Panc1 (cell line): Measurements from ENCODE around the gene SCRG1. TPM values are rescaled to one million over a fixed set of nuclear protein-coding genes. Genes with fewer than 3 reads are reported as not detected.

ENCODE experiments used
- ATAC-seq: fragments of 200-7000 bp; cut with Tn5 transposase; 2 replicates; pipeline ENCODE4 v1.9.1; 2020; ENCODE audit warnings: mild to moderate bottlenecking, moderate library complexity
- BruUV-seq: library from RNA; stranded (reverse); fragments of 400-500 nt; replicated peaks from 2 replicates; lab custom pipeline; 2021; lab: Mats Ljungman, UMichigan
- CTCF ChIA-PET: fragments of 300-600 bp; sonication (Branson Sonifier 250); formaldehyde crosslinking; loops from one replicate; lab custom pipeline; 2022; ENCODE audit warnings: antibody characterized with exemption; lab: Charles Lee
- POLR2A ChIA-PET: fragments of 300-600 bp; sonication (Branson Sonifier 250); formaldehyde crosslinking; loops from one replicate; lab custom pipeline; 2022; ENCODE audit warnings: antibody characterized with exemption; lab: Charles Lee
- DNase-seq: peaks from one replicate; pipeline ENCODE4 v3.0.0-alpha.2; 2010; ENCODE audit warnings: low read depth, low spot score
- H3K27ac ChIP-seq: 2 replicates; pipeline ENCODE4 v1.5.1; 2011; ENCODE audit warnings: mild to moderate bottlenecking, low read length, inconsistent platforms
- H3K27me3 ChIP-seq: fragments of 200-500 bp; sonication (Bioruptor generic); 2 replicates; pipeline ENCODE4 v1.6.0; 2014; ENCODE audit warnings: low read length, inconsistent platforms; ENCODE audit not compliant: control insufficient read depth, insufficient read depth
- H3K36me3 ChIP-seq: fragments of 200-500 bp; sonication (Bioruptor generic); 2 replicates; pipeline ENCODE4 v1.5.1; 2014; ENCODE audit warnings: inconsistent platforms, mild to moderate bottlenecking, low read length, moderate library complexity; ENCODE audit not compliant: control insufficient read depth, insufficient read depth
- H3K4me1 ChIP-seq: 2 replicates; pipeline ENCODE4 v1.5.1; 2011; ENCODE audit warnings: inconsistent platforms, mild to moderate bottlenecking, low read length, moderate library complexity; ENCODE audit not compliant: control insufficient read depth, insufficient read depth
- H3K4me3 ChIP-seq, 2 experiments: 2 replicates each; pipeline ENCODE4 v1.5.1; 2011 to 2012; ENCODE audit warnings: low read depth in 2 of 2, low read length in 2 of 2, mild to moderate bottlenecking in 2 of 2, inconsistent platforms in 1 of 2, moderate library complexity in 1 of 2
- H3K9me3 ChIP-seq: fragments of 200-500 bp; sonication (Bioruptor generic); 2 replicates; pipeline ENCODE4 v1.5.1; 2014; ENCODE audit warnings: low read depth, mild to moderate bottlenecking, inconsistent platforms, low read length, moderate library complexity; ENCODE audit not compliant: control insufficient read depth, insufficient read depth
- POLR2AphosphoS5 ChIP-seq: IDR thresholded peaks from 2 replicates; pipeline ENCODE4 v1.6.1; 2012; ENCODE audit warnings: mild to moderate bottlenecking, low read depth, low read length, moderate library complexity
- SIN3A ChIP-seq: IDR thresholded peaks from 2 replicates; pipeline ENCODE4 v1.6.1; 2012; ENCODE audit warnings: low read depth, mild to moderate bottlenecking, low read length, moderate library complexity, borderline replicate concordance; ENCODE audit not compliant: insufficient read depth
- TCF7L2 ChIP-seq: IDR thresholded peaks from 2 replicates; pipeline ENCODE4 v1.6.1; 2011; ENCODE audit warnings: mild to moderate bottlenecking, low read depth, low read length, inconsistent platforms
- in situ Hi-C: cut with HindIII; loops from 2 replicates; pipeline ENCODE4 v1.10.0; 2016; ENCODE audit warnings: low sequenced_read_pairs, low pct_unique_long_range_greater_than_20kb
- intact Hi-C: fragments of 100-400 bp; cut with micrococcal nuclease; formaldehyde crosslinking; loops from one replicate; pipeline ENCODE4 v1.10.0; 2022; ENCODE audit not compliant: unreplicated experiment
- total RNA-seq: library from RNA; stranded (reverse); gene quantifications from one replicate; pipeline ENCODE4 v1.2.1, GENCODE V29; 2021; ENCODE audit not compliant: unreplicated experiment
- TF ChIP-seq, protein P1 (sequence below), 2 experiments: IDR thresholded peaks; 2 replicates each; pipeline ENCODE4 v1.6.1; 2011 to 2012; ENCODE audit warnings: low read depth in 2 of 2, control low read depth in 1 of 2, low read length in 1 of 2, mild to moderate bottlenecking in 1 of 2, moderate library complexity in 1 of 2; ENCODE audit not compliant: insufficient read depth in 1 of 2
- TF ChIP-seq, protein P2 (sequence below): fragments of 450-650 bp; IDR thresholded peaks from 2 replicates; pipeline ENCODE4 v1.5.1; 2017; ENCODE audit warnings: mild to moderate bottlenecking

Gene SCRG1
- total RNA-seq, 1 experiment from 2014 or later, result not detected

DNA sequence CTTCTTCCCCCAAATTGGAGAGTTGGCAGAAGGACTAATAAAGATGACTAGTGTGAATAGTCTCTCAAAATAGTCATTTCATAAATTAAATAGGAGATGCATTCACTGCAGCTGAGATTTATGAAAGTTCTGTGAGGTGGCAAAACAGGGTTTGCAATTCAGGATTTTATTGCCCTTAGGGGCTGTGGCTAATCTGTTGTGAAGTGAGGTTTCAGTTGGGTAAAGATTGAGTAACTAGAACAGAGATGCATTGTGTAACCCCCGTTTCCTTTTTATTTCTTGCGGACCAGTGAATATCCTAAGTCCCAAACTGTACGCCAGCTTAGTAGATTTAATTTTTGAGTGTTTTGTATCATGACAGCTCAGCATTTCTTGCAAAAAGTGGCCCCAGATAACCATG, 16.2 kb upstream of the SCRG1 start:
- in situ Hi-C loops, result no loop called here
- H3K4me3 ChIP-seq, result no peak overlapping the region
- no peaks in the 10 kb centered on the region for H3K27me3 ChIP-seq
- no peaks in the 10 kb centered on the region for H3K36me3 ChIP-seq
- no peak for DNase-seq
- BruUV-seq, result no TSS peak
- no peak for ATAC-seq
- ChIA-PET POLR2A (no interaction called here), CTCF (no interaction called here)
- intact Hi-C loops, result loop anchor here (5.0 kb wide), 2 partner anchors 43 to 88 kb away; partner anchors contain the start of gene SAP30
- H3K4me1 ChIP-seq, result no peaks in the 10 kb centered on the region
- no peaks in the 10 kb centered on the region for H3K9me3 ChIP-seq
- no peak overlapping the region for H3K27ac ChIP-seq
- TF ChIP-seq, protein P1, sequence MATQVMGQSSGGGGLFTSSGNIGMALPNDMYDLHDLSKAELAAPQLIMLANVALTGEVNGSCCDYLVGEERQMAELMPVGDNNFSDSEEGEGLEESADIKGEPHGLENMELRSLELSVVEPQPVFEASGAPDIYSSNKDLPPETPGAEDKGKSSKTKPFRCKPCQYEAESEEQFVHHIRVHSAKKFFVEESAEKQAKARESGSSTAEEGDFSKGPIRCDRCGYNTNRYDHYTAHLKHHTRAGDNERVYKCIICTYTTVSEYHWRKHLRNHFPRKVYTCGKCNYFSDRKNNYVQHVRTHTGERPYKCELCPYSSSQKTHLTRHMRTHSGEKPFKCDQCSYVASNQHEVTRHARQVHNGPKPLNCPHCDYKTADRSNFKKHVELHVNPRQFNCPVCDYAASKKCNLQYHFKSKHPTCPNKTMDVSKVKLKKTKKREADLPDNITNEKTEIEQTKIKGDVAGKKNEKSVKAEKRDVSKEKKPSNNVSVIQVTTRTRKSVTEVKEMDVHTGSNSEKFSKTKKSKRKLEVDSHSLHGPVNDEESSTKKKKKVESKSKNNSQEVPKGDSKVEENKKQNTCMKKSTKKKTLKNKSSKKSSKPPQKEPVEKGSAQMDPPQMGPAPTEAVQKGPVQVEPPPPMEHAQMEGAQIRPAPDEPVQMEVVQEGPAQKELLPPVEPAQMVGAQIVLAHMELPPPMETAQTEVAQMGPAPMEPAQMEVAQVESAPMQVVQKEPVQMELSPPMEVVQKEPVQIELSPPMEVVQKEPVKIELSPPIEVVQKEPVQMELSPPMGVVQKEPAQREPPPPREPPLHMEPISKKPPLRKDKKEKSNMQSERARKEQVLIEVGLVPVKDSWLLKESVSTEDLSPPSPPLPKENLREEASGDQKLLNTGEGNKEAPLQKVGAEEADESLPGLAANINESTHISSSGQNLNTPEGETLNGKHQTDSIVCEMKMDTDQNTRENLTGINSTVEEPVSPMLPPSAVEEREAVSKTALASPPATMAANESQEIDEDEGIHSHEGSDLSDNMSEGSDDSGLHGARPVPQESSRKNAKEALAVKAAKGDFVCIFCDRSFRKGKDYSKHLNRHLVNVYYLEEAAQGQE (IDR thresholded peaks at IDR 0.05; ENCODE audit: insufficient read depth in 1 of 2, low read depth in 2 of 2, low read length in 1 of 2), result no peak
- TF ChIP-seq POLR2AphosphoS5 (no peak), TCF7L2 (no peak), SIN3A (no peak)
- TF ChIP-seq, protein P2, sequence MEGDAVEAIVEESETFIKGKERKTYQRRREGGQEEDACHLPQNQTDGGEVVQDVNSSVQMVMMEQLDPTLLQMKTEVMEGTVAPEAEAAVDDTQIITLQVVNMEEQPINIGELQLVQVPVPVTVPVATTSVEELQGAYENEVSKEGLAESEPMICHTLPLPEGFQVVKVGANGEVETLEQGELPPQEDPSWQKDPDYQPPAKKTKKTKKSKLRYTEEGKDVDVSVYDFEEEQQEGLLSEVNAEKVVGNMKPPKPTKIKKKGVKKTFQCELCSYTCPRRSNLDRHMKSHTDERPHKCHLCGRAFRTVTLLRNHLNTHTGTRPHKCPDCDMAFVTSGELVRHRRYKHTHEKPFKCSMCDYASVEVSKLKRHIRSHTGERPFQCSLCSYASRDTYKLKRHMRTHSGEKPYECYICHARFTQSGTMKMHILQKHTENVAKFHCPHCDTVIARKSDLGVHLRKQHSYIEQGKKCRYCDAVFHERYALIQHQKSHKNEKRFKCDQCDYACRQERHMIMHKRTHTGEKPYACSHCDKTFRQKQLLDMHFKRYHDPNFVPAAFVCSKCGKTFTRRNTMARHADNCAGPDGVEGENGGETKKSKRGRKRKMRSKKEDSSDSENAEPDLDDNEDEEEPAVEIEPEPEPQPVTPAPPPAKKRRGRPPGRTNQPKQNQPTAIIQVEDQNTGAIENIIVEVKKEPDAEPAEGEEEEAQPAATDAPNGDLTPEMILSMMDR, result no peak

DNA sequence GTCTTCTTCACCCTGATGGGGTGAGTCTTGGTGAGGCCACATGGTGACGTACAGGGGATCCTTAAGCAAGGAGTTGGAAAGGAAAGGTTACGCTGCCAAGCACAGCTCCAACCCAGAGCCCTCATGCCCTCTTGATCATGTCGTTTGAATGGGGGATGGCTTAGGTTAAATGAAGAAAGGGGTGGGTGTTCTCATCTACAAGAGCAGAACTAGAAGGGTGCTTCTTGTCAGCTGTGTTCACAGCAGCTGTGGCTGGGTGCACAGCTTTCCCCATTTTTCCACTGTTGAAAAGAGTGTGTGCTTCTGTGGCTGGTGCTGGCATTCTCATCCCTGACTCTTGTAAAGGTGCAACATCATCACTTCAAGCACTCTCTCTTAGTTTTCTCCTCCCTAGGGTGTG, 15.5 kb upstream of the SCRG1 start:
- in situ Hi-C loops (no loop called here), intact Hi-C loops (no loop called here)
- TF ChIP-seq, protein P2, result no peak
- TF ChIP-seq SIN3A, result no peak
- TF ChIP-seq POLR2AphosphoS5, result no peak
- no peak for TF ChIP-seq TCF7L2
- TF ChIP-seq, protein P1 (IDR thresholded peaks at IDR 0.05; ENCODE audit: insufficient read depth in 1 of 2, low read depth in 2 of 2, low read length in 1 of 2), result no peak
- ChIA-PET CTCF (no interaction called here), POLR2A (no interaction called here)
- DNase-seq (no peak), ATAC-seq (no peak)
- Histone ChIP-seq H3K27me3 (no peaks in the 10 kb centered on the region), H3K4me3 (no peak overlapping the region), H3K36me3 (no peaks in the 10 kb centered on the region), H3K27ac (no peak overlapping the region), H3K9me3 (no peaks in the 10 kb centered on the region), H3K4me1 (no peaks in the 10 kb centered on the region)
- no TSS peak for BruUV-seq
